Thymus (tissue), 11 donors: Measurements from ENCODE around the gene KERA. TPM values are rescaled to one million over a fixed set of nuclear protein-coding genes. Genes with fewer than 3 reads are reported as not detected.

Experiments
- DNase-seq, 9 donors: peaks; one replicate each; pipeline ENCODE4 v3.0.0-alpha.2; 2013; ENCODE audit warnings: low spot score in 9 of 9, low read depth in 6 of 9, missing footprints in 1 of 9
- H3K27ac ChIP-seq, 2 donors: one replicate each; pipeline ENCODE4 v1.5.1; 2013; ENCODE audit warnings: control low read depth in 1 of 2, low read depth in 1 of 2, low read length in 1 of 2, mild to moderate bottlenecking in 1 of 2, moderate library complexity in 1 of 2
- H3K27me3 ChIP-seq, 2 donors: one replicate each; pipeline ENCODE4 v1.5.1; 2013; ENCODE audit warnings: low read length in 1 of 2; ENCODE audit not compliant: control insufficient read depth in 2 of 2, insufficient read depth in 1 of 2
- H3K36me3 ChIP-seq, 2 donors: one replicate each; pipeline ENCODE4 v1.5.1; 2013; ENCODE audit warnings: low read length in 1 of 2, mild to moderate bottlenecking in 1 of 2, moderate library complexity in 1 of 2; ENCODE audit not compliant: control insufficient read depth in 2 of 2, insufficient read depth in 2 of 2
- H3K4me1 ChIP-seq, 2 donors: one replicate each; pipeline ENCODE4 v1.5.1; 2013; ENCODE audit warnings: low read length in 2 of 2; ENCODE audit not compliant: control insufficient read depth in 2 of 2, insufficient read depth in 2 of 2
- H3K4me3 ChIP-seq, 2 donors: one replicate each; pipeline ENCODE4 v1.5.1; 2013; ENCODE audit warnings: low read length in 2 of 2, control low read depth in 1 of 2, mild to moderate bottlenecking in 1 of 2
- H3K9me3 ChIP-seq, 2 donors: one replicate each; pipeline ENCODE4 v1.5.1; 2013; ENCODE audit warnings: low read length in 1 of 2, mild to moderate bottlenecking in 1 of 2; ENCODE audit not compliant: control insufficient read depth in 2 of 2, insufficient read depth in 1 of 2
- WGBS: extraction: QIAGEN DNeasy Blood & Tissue Kit; methylation state at CpG from one replicate; pipeline ENCODE4 v1.1.7; 2013; 5-methylcytosine and 5-hydroxymethylcytosine counted together
- polyA plus RNA-seq: library from polyadenylated mRNA; stranded (reverse); fragments of 200-250 nt; gene quantifications from one replicate; pipeline ENCODE4 v1.2.3, GENCODE V29; 2013
- total RNA-seq: library from RNA; stranded (reverse); fragments of 120-200 nt; gene quantifications from one replicate; pipeline ENCODE4 v1.2.4, GENCODE V29; 2013
- donor health status: healthy.

Gene KERA
- total and polyA plus RNA-seq, 2 donors, result 0.05 to 0.09 TPM

DNA sequence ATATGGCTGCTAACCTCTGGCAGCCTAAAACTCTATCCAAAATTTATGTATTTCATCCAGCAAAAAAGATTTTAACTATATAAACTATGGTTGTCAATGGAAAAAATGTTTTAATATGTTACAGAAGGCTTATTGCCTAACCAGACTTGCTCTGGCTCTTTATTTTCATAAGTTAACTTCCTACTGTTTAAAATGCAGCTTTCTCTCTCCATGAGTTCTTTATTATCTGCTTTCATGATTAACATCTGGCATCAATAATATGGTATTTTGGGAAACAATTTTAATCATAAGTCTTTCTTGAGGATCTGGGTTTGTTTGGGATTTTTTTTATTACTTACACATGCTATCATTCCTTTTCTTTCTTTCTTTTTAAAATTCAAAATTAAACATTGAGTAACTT is 20.5 kb downstream of the KERA start:
- no peak overlapping the region for H3K27ac ChIP-seq
- H3K27me3 ChIP-seq, result no peaks in the 10 kb centered on the region
- no peaks in the 10 kb centered on the region for H3K4me1 ChIP-seq
- H3K36me3 ChIP-seq, result no peaks in the 10 kb centered on the region
- DNase-seq, result no peak
- no peak overlapping the region for H3K4me3 ChIP-seq
- H3K9me3 ChIP-seq, result no peaks in the 10 kb centered on the region

DNA sequence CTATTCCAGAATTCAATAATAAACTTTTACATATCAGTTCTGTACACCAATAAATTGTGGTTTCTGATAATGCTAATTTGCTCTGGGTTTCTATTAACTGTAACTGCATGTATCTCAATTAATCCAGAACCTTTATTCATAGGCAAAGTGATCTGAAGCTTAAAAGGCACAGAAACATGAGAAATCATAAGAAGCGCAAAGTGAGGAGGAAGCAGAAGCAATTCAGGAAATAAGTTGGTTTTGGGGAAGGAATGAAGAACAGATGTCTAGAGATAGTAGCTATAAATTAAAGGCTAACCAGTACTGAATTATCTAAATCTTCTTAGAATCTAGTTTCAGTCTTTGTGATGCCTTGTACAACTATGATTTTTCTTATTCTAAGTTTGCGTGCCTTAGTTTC is 24.6 kb downstream of the KERA start:
- H3K9me3 ChIP-seq, result no peaks in the 10 kb centered on the region
- no peaks in the 10 kb centered on the region for H3K36me3 ChIP-seq
- H3K4me3 ChIP-seq, result no peak overlapping the region
- 45% methylated on average over 2 of the region's 2 CpGs for WGBS
- no peak for DNase-seq
- H3K27ac ChIP-seq, result no peak overlapping the region
- no peaks in the 10 kb centered on the region for H3K4me1 ChIP-seq
- no peaks in the 10 kb centered on the region for H3K27me3 ChIP-seq

DNA sequence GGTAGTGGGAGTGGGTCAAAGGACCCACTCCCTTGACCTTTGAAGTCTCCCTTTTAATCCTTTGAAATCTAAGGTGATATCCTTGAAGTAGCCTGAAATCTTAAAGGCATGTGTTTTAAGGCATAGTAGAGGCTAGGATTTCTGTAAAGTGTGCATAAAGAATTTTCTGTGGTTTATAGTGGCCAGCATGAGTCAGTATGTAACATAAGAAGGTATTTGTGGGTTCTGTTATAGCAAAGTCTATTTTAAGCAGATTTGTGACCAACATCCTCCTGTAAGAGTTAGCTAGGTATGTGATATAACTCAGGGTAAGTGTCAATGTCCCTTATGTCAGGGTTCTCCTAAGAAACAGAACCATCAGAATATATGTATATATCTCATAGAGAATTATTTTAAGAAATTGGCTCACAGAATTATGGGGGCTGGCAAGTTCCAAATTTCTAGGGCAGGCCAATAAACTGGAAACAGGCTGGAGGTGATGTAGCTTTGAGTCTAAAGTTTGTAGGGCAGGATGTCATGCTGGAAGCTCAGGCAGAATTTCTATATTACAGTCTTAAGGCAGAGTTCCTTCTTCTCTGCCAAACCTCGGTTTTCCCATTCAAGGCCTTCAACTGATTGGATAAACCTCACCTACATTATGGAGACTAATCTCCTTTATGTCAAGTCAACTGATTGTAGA is 34.4 kb downstream of the KERA start:
- Histone ChIP-seq H3K36me3 (no peaks in the 10 kb centered on the region), H3K27ac (no peak overlapping the region), H3K4me3 (no peak overlapping the region), H3K4me1 (no peaks in the 10 kb centered on the region), H3K27me3 (no peaks in the 10 kb centered on the region), H3K9me3 (no peaks in the 10 kb centered on the region)
- WGBS, result 92% methylated on average over 1 of the region's 1 CpG
- DNase-seq, result no peak

DNA sequence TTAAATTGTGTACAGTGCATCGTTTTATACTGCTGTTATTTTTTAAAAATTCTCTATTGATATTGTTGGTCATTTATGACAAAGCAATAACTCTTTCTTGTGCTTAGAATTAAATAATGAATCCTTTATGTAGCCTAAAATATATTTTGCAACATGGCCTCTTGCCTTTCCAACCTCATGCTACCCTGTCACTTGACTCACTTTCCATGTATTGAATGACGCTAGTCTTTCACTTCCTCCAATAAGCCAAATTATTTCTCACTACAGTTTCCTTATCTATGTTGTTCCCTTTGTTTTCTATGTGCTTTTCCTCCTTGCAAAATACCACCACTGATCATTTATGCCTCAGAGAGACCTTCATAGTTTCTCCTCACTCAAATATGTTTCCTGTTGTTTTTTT is 36.7 kb downstream of the KERA start:
- Histone ChIP-seq H3K36me3 (no peaks in the 10 kb centered on the region), H3K27ac (no peak overlapping the region), H3K4me3 (no peak overlapping the region), H3K27me3 (no peaks in the 10 kb centered on the region), H3K9me3 (no peaks in the 10 kb centered on the region), H3K4me1 (no peaks in the 10 kb centered on the region)
- 96% methylated on average over 2 of the region's 2 CpGs for WGBS
- DNase-seq, result no peak

DNA sequence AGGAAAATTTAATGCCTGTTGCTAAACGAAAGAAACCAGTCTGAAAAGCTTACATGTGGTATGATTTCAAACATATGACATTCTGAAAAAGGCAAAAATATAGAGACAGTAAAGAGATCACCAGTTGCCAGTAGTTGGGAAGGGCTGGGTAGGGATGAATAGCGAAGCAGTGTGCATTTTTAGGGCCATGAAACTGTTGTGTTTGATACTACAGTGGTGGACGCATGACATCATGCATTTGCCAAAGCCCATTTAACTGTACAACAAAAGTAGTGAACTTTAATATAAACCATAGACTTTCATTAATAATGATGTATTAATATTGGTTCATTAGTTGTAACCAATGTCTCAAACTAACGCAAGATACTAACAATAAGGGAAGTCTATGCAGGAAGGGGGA is 38.4 kb downstream of the KERA start:
- 95% methylated on average over 4 of the region's 4 CpGs for WGBS
- Histone ChIP-seq H3K9me3 (no peaks in the 10 kb centered on the region), H3K27ac (no peak overlapping the region), H3K4me3 (no peak overlapping the region), H3K27me3 (no peaks in the 10 kb centered on the region), H3K36me3 (no peaks in the 10 kb centered on the region), H3K4me1 (no peaks in the 10 kb centered on the region)
- no peak for DNase-seq

DNA sequence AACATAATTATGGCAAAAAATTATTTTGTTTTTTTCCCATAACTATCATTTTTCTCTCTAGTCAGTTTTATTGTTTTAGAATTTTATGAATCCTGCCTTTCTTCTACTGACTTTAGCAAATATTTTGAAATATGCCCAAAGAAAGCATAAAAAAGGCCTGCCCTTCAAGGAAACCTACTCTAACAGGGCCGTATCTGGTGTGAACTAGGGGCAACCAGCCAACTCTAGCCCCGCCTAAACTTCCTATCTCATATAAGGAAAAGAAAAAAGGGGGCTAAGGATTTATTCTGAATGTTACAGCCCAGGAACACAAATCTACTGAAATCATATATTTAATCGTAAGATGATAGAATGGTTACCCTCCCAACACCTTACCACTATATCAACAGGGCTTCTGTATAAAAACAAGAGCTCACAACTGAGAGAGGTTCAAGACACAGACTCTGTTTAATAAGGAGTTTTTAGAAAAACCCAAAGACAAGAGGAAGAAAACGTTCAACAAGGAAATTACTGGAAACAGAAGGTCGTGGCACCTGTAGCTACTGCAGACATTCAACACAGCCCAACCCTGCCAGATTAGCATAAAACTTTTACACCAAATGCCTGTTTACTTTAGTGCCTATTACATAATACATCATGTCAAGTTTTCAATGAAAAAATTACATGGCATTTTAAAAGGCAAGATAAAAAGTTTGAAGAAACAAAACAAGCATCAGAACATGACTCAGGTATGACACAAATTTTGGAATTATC is 40.1 kb downstream of the KERA start:
- no peaks in the 10 kb centered on the region for H3K4me1 ChIP-seq
- no peak for DNase-seq
- no peaks in the 10 kb centered on the region for H3K9me3 ChIP-seq
- H3K4me3 ChIP-seq, result no peak overlapping the region
- 70% methylated on average over 5 of the region's 5 CpGs for WGBS
- H3K27me3 ChIP-seq, result no peaks in the 10 kb centered on the region
- no peaks in the 10 kb centered on the region for H3K36me3 ChIP-seq
- H3K27ac ChIP-seq, result no peak overlapping the region

DNA sequence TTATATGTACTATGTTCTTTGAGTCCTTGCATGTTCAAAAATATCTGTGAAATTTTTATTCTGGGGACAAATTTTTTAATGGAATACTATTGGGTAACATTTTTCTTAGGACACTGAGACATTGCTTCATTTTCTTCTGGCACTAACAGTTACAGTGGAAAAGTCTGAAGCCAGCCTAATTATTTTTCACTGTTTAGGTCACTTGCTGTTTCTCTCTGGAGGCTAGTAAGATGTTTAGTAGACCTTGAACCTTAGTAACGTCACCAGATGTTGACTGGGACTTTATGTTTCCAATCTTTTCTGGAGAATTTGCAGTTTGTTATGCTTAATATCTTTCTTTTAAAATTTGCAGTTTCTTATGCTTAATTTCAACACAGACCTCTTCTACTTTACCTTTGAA is 40.8 kb downstream of the KERA start:
- no peak for DNase-seq
- no peaks in the 10 kb centered on the region for H3K27me3 ChIP-seq
- no peak overlapping the region for H3K27ac ChIP-seq
- no peaks in the 10 kb centered on the region for H3K4me1 ChIP-seq
- no peaks in the 10 kb centered on the region for H3K9me3 ChIP-seq
- H3K36me3 ChIP-seq, result no peaks in the 10 kb centered on the region
- H3K4me3 ChIP-seq, result no peak overlapping the region
- 93% methylated on average over 1 of the region's 1 CpG for WGBS

DNA sequence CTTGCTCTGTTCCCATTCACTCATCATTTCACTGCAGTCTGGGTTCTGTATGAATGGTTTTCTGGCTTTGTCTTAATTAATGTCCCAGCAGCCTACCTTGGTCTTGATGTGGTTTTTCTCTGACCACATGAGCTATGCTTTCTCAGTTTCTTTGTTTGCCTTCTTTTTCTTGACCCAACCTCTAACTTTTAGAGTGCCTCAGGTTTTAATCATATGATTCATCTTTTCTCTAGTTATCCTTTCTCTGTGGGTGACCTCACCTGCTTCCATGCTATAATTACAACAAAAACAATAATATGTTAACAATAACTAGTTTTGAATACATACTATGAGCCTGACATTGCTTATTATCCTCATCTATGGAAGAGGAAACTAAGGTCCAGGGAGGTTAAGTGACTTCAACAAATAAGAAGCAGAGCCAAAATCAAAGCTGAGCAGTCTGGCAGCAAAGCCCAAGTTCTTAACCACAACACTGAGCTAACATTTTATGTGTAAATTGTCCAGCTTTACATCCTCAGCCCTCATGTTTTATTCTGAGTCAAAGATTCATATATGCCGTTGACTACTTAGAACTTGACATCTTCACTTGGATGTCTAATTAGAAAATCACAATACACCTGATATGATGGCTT is 48.4 kb downstream of the KERA start:
- no peak for DNase-seq
- H3K27me3 ChIP-seq, result no peaks in the 10 kb centered on the region
- WGBS, result 88% methylated on average over 1 of the region's 1 CpG

DNA sequence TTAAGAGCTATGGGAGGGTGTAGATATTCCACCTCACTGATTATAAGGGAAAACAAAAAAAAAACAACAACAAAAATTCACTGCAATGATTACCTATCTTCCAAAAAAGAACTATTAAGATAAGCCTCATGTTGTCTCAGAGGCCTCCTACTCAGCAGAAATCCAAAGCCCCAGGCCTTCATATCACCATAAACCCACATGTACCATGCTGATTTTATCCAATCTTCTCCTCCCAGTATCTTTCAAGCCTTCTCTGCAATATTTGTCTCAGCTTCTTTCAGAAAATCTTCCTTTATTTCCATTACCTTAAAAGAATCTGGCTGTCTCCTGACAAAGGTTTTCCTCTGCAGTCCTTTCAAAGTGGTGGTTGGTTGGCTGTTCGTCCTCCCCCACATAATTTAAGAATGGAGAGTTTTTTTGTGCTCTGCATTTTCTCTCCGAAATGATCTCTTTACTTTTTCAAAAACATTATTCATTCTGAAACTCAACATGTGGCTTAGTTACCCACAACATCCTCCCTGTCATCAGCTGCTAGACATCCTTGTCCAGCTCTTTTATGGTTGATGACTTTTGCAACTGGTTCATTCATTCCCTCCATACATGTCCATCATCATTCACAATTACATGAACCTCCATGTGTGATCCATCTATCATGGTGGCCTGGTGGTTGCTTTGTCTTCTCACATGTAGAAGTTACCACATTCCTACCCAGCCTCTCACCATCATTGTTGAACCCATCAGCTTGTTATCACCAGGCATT is 50.1 kb downstream of the KERA start:
- H3K27ac ChIP-seq, result no peak overlapping the region
- no peaks in the 10 kb centered on the region for H3K9me3 ChIP-seq
- 64% methylated on average over 2 of the region's 2 CpGs for WGBS
- peak in 1 of 9 donors; percentile 2 for DNase-seq
- H3K36me3 ChIP-seq, result no peaks in the 10 kb centered on the region
- no peaks in the 10 kb centered on the region for H3K27me3 ChIP-seq
- no peaks in the 10 kb centered on the region for H3K4me1 ChIP-seq
- H3K4me3 ChIP-seq, result no peak overlapping the region

More for the DNA sequence above, 48.4 kb downstream of the KERA start:
- H3K4me1 ChIP-seq, result no peaks in the 10 kb centered on the region
- H3K27ac ChIP-seq, result no peak overlapping the region
- no peak overlapping the region for H3K4me3 ChIP-seq
- no peaks in the 10 kb centered on the region for H3K36me3 ChIP-seq
- no peaks in the 10 kb centered on the region for H3K9me3 ChIP-seq
